GM19043 (cell line): ENCODE results near the gene ASTN2.

ENCODE experiments used
- ATAC-seq: cut with Tn5 transposase; IDR thresholded peaks from one replicate; pipeline ENCODE4 v1.9.1; 2021; ENCODE audit warnings: low read depth; ENCODE audit not compliant: unreplicated experiment

The ASTN2 gene

GRCh38 chr9:117414906-117415331 lies at the start of gene ASTN2:
TSS of gene ASTN2 (minus strand) at chr9:117415057. CDS start at chr9:117414938, 119 bp downstream.
- no peak for ATAC-seq

GRCh38 chr9:117462861-117463260 lies 48.0 kb upstream of the ASTN2 start:
- no peak for ATAC-seq

GRCh38 chr9:117461386-117461785 lies 46.5 kb upstream of the ASTN2 start:
- no peak for ATAC-seq

GRCh38 chr9:117460743-117461142 lies 45.9 kb upstream of the ASTN2 start:
- no peak for ATAC-seq

GRCh38 chr9:117459913-117460312 lies 45.1 kb upstream of the ASTN2 start:
- no peak for ATAC-seq

GRCh38 chr9:117458066-117458465 lies 43.2 kb upstream of the ASTN2 start:
- no peak for ATAC-seq

GRCh38 chr9:117454711-117455110 lies 39.9 kb upstream of the ASTN2 start:
- ATAC-seq: no peak

- ATAC-seq: no peak
Observed at GRCh38 chr9:117453737-117454136, 38.9 kb upstream of the ASTN2 start.

GRCh38 chr9:117451311-117451710 lies 36.5 kb upstream of the ASTN2 start:
- no peak for ATAC-seq

- ATAC-seq: no peak
Observed at GRCh38 chr9:117448066-117448465, 33.2 kb upstream of the ASTN2 start.

- no peak for ATAC-seq
Observed at GRCh38 chr9:117445631-117446030, 30.8 kb upstream of the ASTN2 start.

- no peak for ATAC-seq
Observed at GRCh38 chr9:117444501-117444900, 29.6 kb upstream of the ASTN2 start.

GRCh38 chr9:117437283-117437682 lies 22.4 kb upstream of the ASTN2 start:
- no peak for ATAC-seq

GRCh38 chr9:117435630-117436261 lies 20.9 kb upstream of the ASTN2 start:
- ATAC-seq: no peak

- ATAC-seq: no peak
Observed at GRCh38 chr9:117434566-117434965, 19.7 kb upstream of the ASTN2 start.

GRCh38 chr9:117430813-117431212 lies 16.0 kb upstream of the ASTN2 start:
- no peak for ATAC-seq

- ATAC-seq: no peak
Observed at GRCh38 chr9:117427357-117427913, 12.6 kb upstream of the ASTN2 start.

- no peak for ATAC-seq
Observed at GRCh38 chr9:117425566-117425965, 10.7 kb upstream of the ASTN2 start.

- ATAC-seq: no peak
Observed at GRCh38 chr9:117424291-117424690, 9.4 kb upstream of the ASTN2 start.

GRCh38 chr9:117418111-117418510 lies 3.3 kb upstream of the ASTN2 start:
- ATAC-seq: no peak

GRCh38 chr9:117416856-117417255 lies 2.0 kb upstream of the ASTN2 start:
- ATAC-seq: no peak

GRCh38 chr9:117415358-117415914 lies 579 bp upstream of the ASTN2 start:
- ATAC-seq: no peak
